CD4-positive, CD25-positive, alpha-beta regulatory T cell (primary cell): ENCODE results near the gene TEX28. TPM values are rescaled to one million over a fixed set of nuclear protein-coding genes. Genes with fewer than 3 reads are reported as not detected.
"Not testable (repeated sequence)": the region's sequence is repeated elsewhere in the genome, so short reads cannot be mapped to it uniquely, and the experiment has no call there.

Experiments
- ATAC-seq, 2 donors: fragments of 150-1000 bp; cut with Tn5 transposase; one replicate each; pipeline ENCODE4 v1.10.0; 2021; ENCODE audit warnings: low read depth in 2 of 2, moderate number of reproducible peaks in 2 of 2, moderate library complexity in 1 of 2
- DNase-seq, 3 donors: peaks; one replicate each; pipeline versions ENCODE4 v3.0.0 to v3.0.0-alpha.2; 2012 to 2022; ENCODE audit warnings: mixed read lengths in 1 of 3
- H3K27ac ChIP-seq: one replicate; pipeline ENCODE4 v1.7.0; 2013; ENCODE audit warnings: mild to moderate bottlenecking, low read length; ENCODE audit not compliant: insufficient read depth, poor library complexity, severe bottlenecking
- H3K27me3 ChIP-seq: one replicate; pipeline ENCODE4 v1.7.0; 2013; ENCODE audit warnings: low read length; ENCODE audit not compliant: control insufficient read depth, insufficient read depth
- H3K36me3 ChIP-seq: one replicate; pipeline ENCODE4 v1.7.0; 2013; ENCODE audit warnings: mild to moderate bottlenecking, low read length, moderate library complexity; ENCODE audit not compliant: control insufficient read depth, insufficient read depth
- H3K4me1 ChIP-seq: 2 replicates; pipeline ENCODE4 v1.7.0; 2013; ENCODE audit warnings: mild to moderate bottlenecking, low read length; ENCODE audit not compliant: insufficient read depth, control insufficient read depth, poor library complexity, severe bottlenecking
- H3K4me3 ChIP-seq: one replicate; pipeline ENCODE4 v1.7.0; 2013; ENCODE audit warnings: low read depth, mild to moderate bottlenecking, low read length, moderate library complexity
- H3K9me3 ChIP-seq, 2 experiments: 1 replicate in 1 of 2; 2 replicates in 1 of 2; pipeline ENCODE4 v1.7.0; 2013; ENCODE audit warnings: low read length in 2 of 2, mild to moderate bottlenecking in 1 of 2, moderate library complexity in 1 of 2; ENCODE audit not compliant: control insufficient read depth in 2 of 2
- H3K27ac Mint-ChIP-seq, 3 donors: one replicate each; pipeline ENCODE4 v1.8.0; 2020 to 2022; ENCODE audit warnings: mild to moderate bottlenecking in 3 of 3, mixed read lengths in 3 of 3, moderate library complexity in 2 of 3
- H3K27me3 Mint-ChIP-seq: one replicate; pipeline ENCODE4 v1.8.0; 2022; ENCODE audit warnings: mild to moderate bottlenecking, mixed read lengths
- H3K36me3 Mint-ChIP-seq: one replicate; pipeline ENCODE4 v1.8.0; 2020; ENCODE audit warnings: mixed read lengths
- H3K4me1 Mint-ChIP-seq, 4 donors: one replicate each; pipeline ENCODE4 v1.8.0; 2020 to 2022; ENCODE audit warnings: mixed read lengths in 4 of 4, mild to moderate bottlenecking in 1 of 4
- H3K4me3 Mint-ChIP-seq, 4 donors: one replicate each; pipeline ENCODE4 v1.8.0; 2020 to 2022; ENCODE audit warnings: mild to moderate bottlenecking in 4 of 4, mixed read lengths in 4 of 4, moderate library complexity in 3 of 4
- H3K9me3 Mint-ChIP-seq, 7 donors: one replicate each; pipeline ENCODE4 v1.8.0; 2020 to 2022; ENCODE audit warnings: mixed read lengths in 7 of 7, mild to moderate bottlenecking in 3 of 7, moderate library complexity in 2 of 7
- polyA plus RNA-seq, 4 donors: library from polyadenylated mRNA; unstranded; fragments of 300-500 nt; fragmentation: Illumina TruSeq; gene quantifications; one replicate each; pipeline ENCODE4 v1.2.3, GENCODE V29; 2021
- total RNA-seq: library from RNA; stranded (reverse); gene quantifications from one replicate; pipeline ENCODE4 v1.2.3, GENCODE V29; 2022

TEX28 gene
- total and polyA plus RNA-seq, 5 donors from 2014 or later: not detected

- H3K4me3 ChIP-seq, DNase-seq, H3K4me3 Mint-ChIP-seq, H3K27ac ChIP-seq, H3K36me3 ChIP-seq, H3K9me3 ChIP-seq, ATAC-seq, H3K36me3 Mint-ChIP-seq, H3K27me3 ChIP-seq, H3K9me3 Mint-ChIP-seq, H3K4me1 Mint-ChIP-seq, H3K27me3 Mint-ChIP-seq, H3K4me1 ChIP-seq, H3K27ac Mint-ChIP-seq: not testable (repeated sequence)
Observed at GRCh38 chrX:154258711-154259110, 36.2 kb downstream of the TEX28 start.

GRCh38 chrX:154257282-154257681 lies 37.6 kb downstream of the TEX28 start, which contains the start of gene OPN1MW3:
TSS of gene OPN1MW3 (plus strand) at chrX:154257582. CDS start at chrX:154257620, 38 bp downstream.
- not testable (repeated sequence) for H3K27me3 ChIP-seq, H3K36me3 ChIP-seq, H3K27me3 Mint-ChIP-seq, ATAC-seq, H3K27ac ChIP-seq, H3K4me3 Mint-ChIP-seq, H3K4me3 ChIP-seq, H3K4me1 Mint-ChIP-seq, H3K27ac Mint-ChIP-seq, H3K9me3 ChIP-seq, H3K9me3 Mint-ChIP-seq, DNase-seq, H3K36me3 Mint-ChIP-seq, H3K4me1 ChIP-seq

GRCh38 chrX:154248076-154248475 lies 46.8 kb downstream of the TEX28 start:
- H3K36me3 Mint-ChIP-seq, H3K27ac Mint-ChIP-seq, H3K27me3 ChIP-seq, H3K4me3 ChIP-seq, H3K27me3 Mint-ChIP-seq, H3K4me3 Mint-ChIP-seq, H3K4me1 ChIP-seq, DNase-seq, H3K9me3 ChIP-seq, H3K9me3 Mint-ChIP-seq, ATAC-seq, H3K4me1 Mint-ChIP-seq, H3K36me3 ChIP-seq, H3K27ac ChIP-seq: not testable (repeated sequence)

- not testable (repeated sequence) for H3K27ac Mint-ChIP-seq, H3K27me3 ChIP-seq, H3K36me3 Mint-ChIP-seq, H3K4me3 Mint-ChIP-seq, H3K27me3 Mint-ChIP-seq, H3K4me1 Mint-ChIP-seq, H3K9me3 Mint-ChIP-seq, H3K36me3 ChIP-seq, H3K4me1 ChIP-seq, H3K4me3 ChIP-seq, H3K27ac ChIP-seq, H3K9me3 ChIP-seq
- DNase-seq (peak in 1 of 3 donors; percentile 26), ATAC-seq (peak; percentile 96 to 97)
Observed at GRCh38 chrX:154247377-154248045, 47.4 kb downstream of the TEX28 start.

GRCh38 chrX:154239982-154240503 lies 54.9 kb downstream of the TEX28 start:
- H3K4me3 Mint-ChIP-seq: peak overlapping the region in 1 of 4 donors; percentile 10
- H3K27me3 ChIP-seq, H3K4me1 Mint-ChIP-seq, H3K27me3 Mint-ChIP-seq, H3K4me1 ChIP-seq, H3K4me3 ChIP-seq, H3K36me3 ChIP-seq, H3K9me3 Mint-ChIP-seq, DNase-seq, H3K36me3 Mint-ChIP-seq, ATAC-seq, H3K9me3 ChIP-seq, H3K27ac Mint-ChIP-seq, H3K27ac ChIP-seq: not testable (repeated sequence)

- H3K4me3 Mint-ChIP-seq, H3K4me3 ChIP-seq, H3K9me3 ChIP-seq, ATAC-seq, H3K36me3 ChIP-seq, H3K27ac ChIP-seq, H3K27me3 Mint-ChIP-seq, H3K36me3 Mint-ChIP-seq, H3K4me1 ChIP-seq, H3K27ac Mint-ChIP-seq, H3K27me3 ChIP-seq, DNase-seq, H3K9me3 Mint-ChIP-seq, H3K4me1 Mint-ChIP-seq: not testable (repeated sequence)
Observed at GRCh38 chrX:154238939-154239559, 55.9 kb downstream of the TEX28 start.

- not testable (repeated sequence) for H3K27me3 Mint-ChIP-seq, H3K36me3 ChIP-seq, H3K27me3 ChIP-seq, H3K4me1 ChIP-seq, ATAC-seq, H3K4me3 Mint-ChIP-seq, H3K9me3 Mint-ChIP-seq, H3K4me1 Mint-ChIP-seq, DNase-seq, H3K36me3 Mint-ChIP-seq, H3K9me3 ChIP-seq, H3K27ac ChIP-seq, H3K27ac Mint-ChIP-seq, H3K4me3 ChIP-seq
Observed at GRCh38 chrX:154233620-154234019, 61.3 kb downstream of the TEX28 start.

GRCh38 chrX:154231443-154231842 lies 63.5 kb downstream of the TEX28 start:
- H3K27ac ChIP-seq, H3K4me1 ChIP-seq, H3K27me3 ChIP-seq, H3K9me3 ChIP-seq, H3K27me3 Mint-ChIP-seq, H3K36me3 Mint-ChIP-seq, DNase-seq, H3K36me3 ChIP-seq, H3K4me3 ChIP-seq, H3K27ac Mint-ChIP-seq, H3K4me1 Mint-ChIP-seq, H3K4me3 Mint-ChIP-seq, H3K9me3 Mint-ChIP-seq, ATAC-seq: not testable (repeated sequence)
